Loucy (cell line): ENCODE results near the gene VPS45.

Experiments used
- H2AFZ ChIP-seq: fragments of 200-600 bp; sonication (generic); 2 replicates; pipeline ENCODE4 v1.6.0; 2016; ENCODE audit warnings: antibody characterized with exemption, mild to moderate bottlenecking, low read length, moderate library complexity
- H3F3A ChIP-seq: fragments of 200-600 bp; 2 replicates; pipeline ENCODE4 v1.6.0; 2016; ENCODE audit warnings: antibody characterized with exemption, low read depth, mild to moderate bottlenecking
- H3K27me3 ChIP-seq: fragments of 200-600 bp; sonication (generic); 2 replicates; pipeline ENCODE4 v1.6.1; 2014; ENCODE audit warnings: low read length, mild to moderate bottlenecking; ENCODE audit not compliant: insufficient read depth, poor library complexity, severe bottlenecking
- H3K36me3 ChIP-seq: fragments of 200-600 bp; sonication (generic); 2 replicates; pipeline ENCODE4 v1.6.1; 2016; ENCODE audit warnings: low read length; ENCODE audit not compliant: insufficient read depth
- H3K4me1 ChIP-seq: fragments of 200-600 bp; sonication (generic); 2 replicates; pipeline ENCODE4 v1.5.1; 2014; ENCODE audit warnings: low read length, mild to moderate bottlenecking; ENCODE audit not compliant: insufficient read depth, poor library complexity, severe bottlenecking
- H3K4me2 ChIP-seq: fragments of 200-600 bp; sonication (generic); 2 replicates; pipeline ENCODE4 v1.6.0; 2014; ENCODE audit warnings: antibody characterized with exemption, low read length, low read depth, mild to moderate bottlenecking; ENCODE audit not compliant: poor library complexity, severe bottlenecking
- H3K4me3 ChIP-seq: fragments of 200-600 bp; sonication (generic); 2 replicates; pipeline ENCODE4 v1.5.1; 2014; ENCODE audit warnings: low read length, mild to moderate bottlenecking, mixed read lengths; ENCODE audit not compliant: poor library complexity, severe bottlenecking
- H3K79me2 ChIP-seq: fragments of 200-600 bp; sonication (generic); 2 replicates; pipeline ENCODE4 v1.6.1; 2014; ENCODE audit warnings: low read length; ENCODE audit not compliant: insufficient read depth
- H3K9ac ChIP-seq: fragments of 200-600 bp; sonication (generic); 2 replicates; pipeline ENCODE4 v1.6.0; 2014; ENCODE audit warnings: mild to moderate bottlenecking, low read depth, low read length, moderate library complexity; ENCODE audit not compliant: poor library complexity, severe bottlenecking
- H3K9me2 ChIP-seq: fragments of 200-600 bp; sonication (generic); replicated peaks from 2 replicates; pipeline ENCODE4 v1.6.1; 2016; ENCODE audit warnings: low read depth, low read length, mixed read lengths
- H3K9me3 ChIP-seq: fragments of 200-600 bp; sonication (generic); 2 replicates; pipeline ENCODE4 v1.6.1; 2014; ENCODE audit warnings: mild to moderate bottlenecking, antibody characterized with exemption, low read length, low read depth; ENCODE audit not compliant: insufficient read depth
- H4K20me1 ChIP-seq: fragments of 200-600 bp; sonication (generic); 2 replicates; pipeline ENCODE4 v1.6.0; 2014; ENCODE audit warnings: antibody characterized with exemption, low read length, mild to moderate bottlenecking; ENCODE audit not compliant: insufficient read depth, poor library complexity, severe bottlenecking
- CTCF ChIP-seq: fragments of 200-600 bp; sonication (generic); conservative IDR thresholded peaks from 2 replicates; pipeline ENCODE4 v1.5.1; 2014; ENCODE audit warnings: mild to moderate bottlenecking, antibody characterized with exemption, low read length
- EZH2phosphoT487 ChIP-seq: fragments of 200-600 bp; IDR thresholded peaks from 2 replicates; pipeline ENCODE4 v1.6.1; 2018; ENCODE audit warnings: antibody characterized with exemption, mild to moderate bottlenecking, moderate library complexity, borderline replicate concordance

The VPS45 gene

GRCh38 chr1:150192012-150192411 lies 124.4 kb downstream of the VPS45 start:
- no peak overlapping the region for H3K4me3 ChIP-seq

GRCh38 chr1:150194381-150195031 lies 126.9 kb downstream of the VPS45 start:
- Histone ChIP-seq H3K4me3 (no peak overlapping the region), H3F3A (no peaks in the 10 kb centered on the region), H3K9me3 (no peaks in the 10 kb centered on the region), H3K36me3 (no peaks in the 10 kb centered on the region), H3K9ac (no peak overlapping the region), H3K9me2 (no peaks in the 10 kb centered on the region), H3K27me3 (no peaks in the 10 kb centered on the region), H3K4me1 (no peaks in the 10 kb centered on the region), H2AFZ (no peak overlapping the region), H4K20me1 (no peaks in the 10 kb centered on the region), H3K79me2 (no peaks in the 10 kb centered on the region), H3K4me2 (no peak overlapping the region)
- TF ChIP-seq EZH2phosphoT487, result no peak
- TF ChIP-seq CTCF, result no peak

More at GRCh38 chr1:150192012-150192411, 124.4 kb downstream of the VPS45 start:
- no peaks in the 10 kb centered on the region for H3K9me3 ChIP-seq
- H3K79me2 ChIP-seq, result no peaks in the 10 kb centered on the region
- no peak overlapping the region for H3K9ac ChIP-seq
- no peaks in the 10 kb centered on the region for H4K20me1 ChIP-seq
- H3K36me3 ChIP-seq, result no peaks in the 10 kb centered on the region
- TF ChIP-seq EZH2phosphoT487, result no peak
- TF ChIP-seq CTCF, result no peak
- H3K4me2 ChIP-seq, result no peak overlapping the region
- H3F3A ChIP-seq, result no peaks in the 10 kb centered on the region
- H3K4me1 ChIP-seq, result no peaks in the 10 kb centered on the region
- no peaks in the 10 kb centered on the region for H3K27me3 ChIP-seq
- H2AFZ ChIP-seq, result no peak overlapping the region
- H3K9me2 ChIP-seq, result no peaks in the 10 kb centered on the region
